LNCaP clone FGC (cell line): Measurements from ENCODE around the gene ENTPD7.

Source experiments
- DNase-seq: peaks from one replicate; pipeline ENCODE4 v3.0.0-alpha.2; 2011; ENCODE audit warnings: low read depth
- H3K4me3 ChIP-seq: 2 replicates; pipeline ENCODE4 v1.5.1; 2011; ENCODE audit warnings: mild to moderate bottlenecking, low read depth, low read length, control low read depth
- TF ChIP-seq, protein P1 (sequence below): IDR thresholded peaks from 2 replicates; pipeline ENCODE4 v1.5.1; 2012; ENCODE audit warnings: mild to moderate bottlenecking; ENCODE audit not compliant: control insufficient read depth, insufficient read depth; ENCODE audit errors: extremely low read depth

The ENTPD7 gene

DNA sequence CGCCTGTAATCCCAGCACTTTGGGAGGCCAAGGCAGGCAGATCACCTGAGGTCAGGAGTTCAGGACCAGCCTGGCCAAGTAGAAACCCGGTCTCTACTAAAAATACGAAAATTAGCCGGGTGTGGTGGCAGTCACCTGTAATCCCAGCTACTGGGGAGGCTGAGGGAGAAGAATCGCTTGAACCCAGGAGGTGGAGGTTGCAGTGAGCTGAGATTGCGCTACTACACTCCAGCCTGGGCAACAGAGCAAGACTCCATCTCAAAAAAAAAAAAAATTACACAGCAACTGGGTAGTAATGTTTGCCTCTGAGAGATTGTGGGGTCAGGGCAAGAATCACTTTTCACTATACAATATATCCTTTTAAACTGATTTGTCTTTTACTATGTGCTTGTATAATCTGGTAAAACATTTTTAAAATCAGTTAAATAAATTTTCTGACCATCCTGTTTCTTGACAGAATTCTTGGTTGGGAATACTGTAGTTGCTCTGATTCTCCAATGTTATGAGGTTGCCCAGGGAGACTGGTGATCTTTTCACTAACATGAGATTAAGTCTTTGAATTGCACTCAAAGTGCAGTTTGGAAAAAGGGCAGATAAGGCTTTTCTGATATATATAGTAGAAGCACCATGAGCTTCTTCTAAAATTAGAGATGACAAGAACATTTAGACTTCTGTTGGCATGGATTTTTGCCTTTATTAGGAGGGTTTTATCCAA is 1.5 kb downstream of the ENTPD7 start:
- TF ChIP-seq, protein P1, sequence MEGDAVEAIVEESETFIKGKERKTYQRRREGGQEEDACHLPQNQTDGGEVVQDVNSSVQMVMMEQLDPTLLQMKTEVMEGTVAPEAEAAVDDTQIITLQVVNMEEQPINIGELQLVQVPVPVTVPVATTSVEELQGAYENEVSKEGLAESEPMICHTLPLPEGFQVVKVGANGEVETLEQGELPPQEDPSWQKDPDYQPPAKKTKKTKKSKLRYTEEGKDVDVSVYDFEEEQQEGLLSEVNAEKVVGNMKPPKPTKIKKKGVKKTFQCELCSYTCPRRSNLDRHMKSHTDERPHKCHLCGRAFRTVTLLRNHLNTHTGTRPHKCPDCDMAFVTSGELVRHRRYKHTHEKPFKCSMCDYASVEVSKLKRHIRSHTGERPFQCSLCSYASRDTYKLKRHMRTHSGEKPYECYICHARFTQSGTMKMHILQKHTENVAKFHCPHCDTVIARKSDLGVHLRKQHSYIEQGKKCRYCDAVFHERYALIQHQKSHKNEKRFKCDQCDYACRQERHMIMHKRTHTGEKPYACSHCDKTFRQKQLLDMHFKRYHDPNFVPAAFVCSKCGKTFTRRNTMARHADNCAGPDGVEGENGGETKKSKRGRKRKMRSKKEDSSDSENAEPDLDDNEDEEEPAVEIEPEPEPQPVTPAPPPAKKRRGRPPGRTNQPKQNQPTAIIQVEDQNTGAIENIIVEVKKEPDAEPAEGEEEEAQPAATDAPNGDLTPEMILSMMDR = no peak
- H3K4me3 ChIP-seq = no peak overlapping the region
- no peak for DNase-seq

DNA sequence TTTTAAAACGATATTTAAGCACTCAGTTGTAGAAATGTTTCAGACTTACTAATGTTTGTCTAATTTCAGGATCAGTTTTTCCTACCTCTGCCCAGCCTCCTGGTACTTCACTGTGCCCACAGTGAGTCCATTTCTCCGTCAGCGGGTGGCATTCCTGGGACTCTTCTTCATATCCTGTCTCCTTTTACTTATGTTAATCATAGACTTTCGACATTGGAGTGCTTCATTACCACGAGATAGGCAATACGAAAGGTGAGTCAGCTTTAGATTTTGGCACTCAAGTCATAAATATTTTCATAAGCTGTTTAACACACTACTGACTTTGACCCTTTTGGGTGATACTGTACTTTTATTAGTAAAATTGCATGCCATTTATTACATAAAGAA is 2.1 kb downstream of the ENTPD7 start:
- TF ChIP-seq, protein P1 = no peak
- H3K4me3 ChIP-seq = no peak overlapping the region
- no peak for DNase-seq

DNA sequence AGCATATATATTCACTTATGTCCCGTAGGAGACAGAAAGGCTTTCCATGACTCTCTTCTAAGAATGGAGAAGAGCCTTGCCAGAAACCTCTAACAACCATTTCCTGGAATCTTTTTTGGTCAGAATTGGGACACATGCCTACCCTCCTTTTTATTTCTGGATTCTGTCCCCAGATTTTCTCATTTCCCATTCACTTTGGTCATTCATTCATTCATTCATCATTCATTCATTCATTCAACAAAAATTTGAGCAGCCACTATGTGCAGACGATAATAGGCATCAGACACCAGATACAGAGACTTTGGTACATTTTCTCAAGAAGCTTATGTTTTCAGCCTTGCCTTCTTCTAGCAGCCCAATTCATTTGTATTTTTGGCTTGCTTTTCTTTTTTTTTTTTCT is 6.0 kb downstream of the ENTPD7 start:
- DNase-seq = no peak
- no peak overlapping the region for H3K4me3 ChIP-seq
- TF ChIP-seq, protein P1 = no peak

DNA sequence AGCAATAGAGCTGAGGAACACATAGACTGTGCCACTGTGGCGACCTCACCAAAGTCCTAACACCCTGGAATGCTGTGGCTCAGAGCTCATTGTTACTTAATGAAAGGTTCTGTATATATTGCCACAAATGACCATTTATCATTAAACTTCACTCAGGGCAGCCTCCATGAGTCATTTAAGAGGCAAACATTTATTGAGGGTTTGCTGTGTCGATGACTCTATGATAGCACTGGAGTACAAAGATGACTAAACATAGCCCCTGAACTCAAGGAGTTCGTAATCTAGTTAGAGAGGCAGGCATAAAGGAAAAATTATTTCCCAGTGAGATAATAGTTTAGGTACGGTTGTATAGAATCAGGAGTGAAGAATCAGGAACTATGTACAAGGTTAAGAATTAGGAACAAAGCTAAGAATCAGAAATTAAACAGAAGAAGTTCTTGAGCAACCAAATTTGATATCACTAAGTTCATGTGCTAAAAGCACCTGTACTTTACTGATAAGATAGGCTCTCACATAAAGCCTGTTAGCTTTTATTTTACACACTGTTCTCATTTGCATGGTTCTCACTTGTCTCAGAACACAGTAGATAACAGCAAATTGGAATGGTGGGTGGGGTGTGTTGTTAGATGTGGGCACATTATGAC is 7.9 kb downstream of the ENTPD7 start:
- TF ChIP-seq, protein P1 = no peak
- no peak for DNase-seq
- no peak overlapping the region for H3K4me3 ChIP-seq

DNA sequence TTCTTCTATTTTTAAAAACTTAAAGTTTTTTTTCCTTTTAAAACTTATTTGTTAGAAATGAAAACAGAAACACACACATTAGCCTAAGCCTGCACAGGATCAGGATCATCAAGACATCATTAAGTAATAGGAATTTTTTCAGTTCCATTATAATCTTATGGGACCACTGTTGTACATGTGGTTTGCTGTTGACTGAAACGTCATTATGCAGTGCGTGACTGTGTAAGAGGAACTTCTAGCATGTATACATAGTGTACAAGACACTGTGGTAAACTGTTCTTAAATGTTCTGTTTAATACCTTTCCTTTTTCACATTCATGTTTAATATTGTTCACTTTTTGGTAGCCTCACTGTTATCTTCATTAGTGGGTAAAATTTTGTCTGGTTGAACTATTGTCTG is 12.1 kb downstream of the ENTPD7 start:
- TF ChIP-seq, protein P1 = no peak

DNA sequence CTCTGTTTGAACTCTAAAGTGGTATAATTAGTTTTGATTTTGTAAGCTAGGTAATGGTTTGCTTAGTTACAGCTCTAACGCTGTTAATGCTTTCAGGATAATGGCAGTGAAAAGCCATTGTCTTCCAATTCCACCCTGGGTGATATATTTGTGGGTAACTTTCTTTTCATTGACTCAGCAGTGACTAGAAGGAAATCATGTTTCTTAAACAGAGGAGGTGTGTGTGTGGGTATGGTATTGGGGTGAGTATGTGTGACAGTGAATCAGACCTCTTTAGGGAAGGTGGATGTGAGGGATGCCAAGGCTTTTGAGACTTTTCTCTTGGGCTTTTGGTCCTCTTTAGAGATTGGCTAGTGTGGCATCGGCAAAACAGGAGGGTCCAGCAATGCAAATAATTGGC is 13.6 kb downstream of the ENTPD7 start:
- H3K4me3 ChIP-seq = no peak overlapping the region
- DNase-seq = no peak
- TF ChIP-seq, protein P1 = no peak

More for the DNA sequence above, 12.1 kb downstream of the ENTPD7 start:
- H3K4me3 ChIP-seq = no peak overlapping the region
- no peak for DNase-seq
